Measurements from ENCODE around the gene UVSSA. TPM values are rescaled to one million over a fixed set of nuclear protein-coding genes. Genes with fewer than 3 reads are reported as not detected.

The UVSSA gene
- total RNA-seq, 2 donors from 2014 or later, result 18.2 to 26.0 TPM

GRCh38 chr4:1312821-1313640 lies 34.0 kb upstream of the UVSSA start:
- DNase-seq (no peak), ATAC-seq (no peak)
- intact Hi-C loops (cut with DNase I), result no loop called here
- Histone ChIP-seq H3K27me3 (no peaks in the 10 kb centered on the region), H3K9me3 (no peaks in the 10 kb centered on the region), H3K4me1 (peaks cover 23% of the 10 kb centered on the region), H3K36me3 (replicated peaks in 1 of 2; ENCODE audit: insufficient read depth in 1 of 2, low read depth in 2 of 2) (peaks cover 17 to 31% of the 10 kb centered on the region in 2 donors), H3K4me3 (no peak overlapping the region), H3K27ac (no peak overlapping the region)
- TF ChIP-seq CTCF (IDR thresholded peaks at IDR 0.05) (no peak), POLR2A (IDR thresholded peaks at IDR 0.05) (no peak)
- WGBS, 2 donors, result 94 to 96% methylated on average over 20 of the region's 20 CpGs

- Histone ChIP-seq H3K4me3 (no peak overlapping the region), H3K27ac (no peak overlapping the region), H3K9me3 (no peaks in the 10 kb centered on the region), H3K27me3 (no peaks in the 10 kb centered on the region), H3K4me1 (peaks cover 4% of the 10 kb centered on the region), H3K36me3 (replicated peaks in 1 of 2; ENCODE audit: insufficient read depth in 1 of 2, low read depth in 2 of 2) (peaks cover 17 to 33% of the 10 kb centered on the region in 2 donors)
- DNase-seq (no peak), ATAC-seq (no peak)
- TF ChIP-seq POLR2A (IDR thresholded peaks at IDR 0.05) (no peak), CTCF (IDR thresholded peaks at IDR 0.05) (no peak)
- intact Hi-C loops (cut with DNase I), result no loop called here
- 96% methylated on average over 14 to 23 of the region's 28 CpGs for WGBS, 2 donors
Measured at GRCh38 chr4:1315306-1315705, 31.7 kb upstream of the UVSSA start.

- no peak overlapping the region for H3K4me3 ChIP-seq
- TF ChIP-seq POLR2A (IDR thresholded peaks at IDR 0.05) (no peak), CTCF (IDR thresholded peaks at IDR 0.05) (no peak)
- intact Hi-C loops (cut with DNase I), result no loop called here
- no peaks in the 10 kb centered on the region for H3K27me3 ChIP-seq
- H3K36me3 ChIP-seq (replicated peaks in 1 of 2; ENCODE audit: insufficient read depth in 1 of 2, low read depth in 2 of 2), result peaks cover 17 to 33% of the 10 kb centered on the region in 2 donors
- H3K9me3 ChIP-seq, result no peaks in the 10 kb centered on the region
- no peaks in the 10 kb centered on the region for H3K4me1 ChIP-seq
- no peak for ATAC-seq
- 90 to 96% methylated on average over 17 to 23 of the region's 27 CpGs for WGBS, 2 donors
- no peak for DNase-seq
- no peak overlapping the region for H3K27ac ChIP-seq
Measured at GRCh38 chr4:1315836-1316536, 31.0 kb upstream of the UVSSA start.

GRCh38 chr4:1316537-1317168 lies 30.4 kb upstream of the UVSSA start:
- ATAC-seq (no peak), DNase-seq (no peak)
- intact Hi-C loops (cut with DNase I), result no loop called here
- Histone ChIP-seq H3K4me3 (no peak overlapping the region), H3K36me3 (replicated peaks in 1 of 2; ENCODE audit: insufficient read depth in 1 of 2, low read depth in 2 of 2) (peaks cover 17 to 33% of the 10 kb centered on the region in 2 donors), H3K9me3 (no peaks in the 10 kb centered on the region), H3K4me1 (no peaks in the 10 kb centered on the region), H3K27me3 (no peaks in the 10 kb centered on the region), H3K27ac (no peak overlapping the region)
- WGBS, 2 donors, result 92 to 94% methylated on average over 10 of the region's 16 CpGs
- TF ChIP-seq POLR2A (IDR thresholded peaks at IDR 0.05) (no peak), CTCF (IDR thresholded peaks at IDR 0.05) (no peak)

Data from body of pancreas (tissue), 4 donors.